Measurements from ENCODE around the gene PDZRN3. TPM values are rescaled to one million over a fixed set of nuclear protein-coding genes. Genes with fewer than 3 reads are reported as not detected.

The PDZRN3 gene
- total and polyA plus RNA-seq, 5 donors from 2014 or later = not detected

- H3K27me3 ChIP-seq (ENCODE audit: control insufficient read depth, insufficient read depth, low read length) = no peaks in the 10 kb centered on the region
- no peaks in the 10 kb centered on the region for H3K36me3 ChIP-seq (ENCODE audit: control insufficient read depth, insufficient read depth, low read length)
- no peaks in the 10 kb centered on the region for H3K4me1 ChIP-seq (ENCODE audit: control insufficient read depth, insufficient read depth, low read length, poor library complexity, severe bottlenecking)
- H3K9me3 ChIP-seq (ENCODE audit: control insufficient read depth in 2 of 2, low read length in 2 of 2) = no peaks in the 10 kb centered on the region
- DNase-seq (no peak), ATAC-seq (ENCODE audit: low read depth in 2 of 2) (no peak)
- Mint-ChIP-seq H3K27me3 (peaks cover 20% of the 10 kb centered on the region), H3K9me3 (no peaks in the 10 kb centered on the region), H3K4me1 (no peaks in the 10 kb centered on the region), H3K27ac (no peak overlapping the region), H3K4me3 (no peak overlapping the region), H3K36me3 (no peaks in the 10 kb centered on the region)
- H3K4me3 ChIP-seq (ENCODE audit: low read depth, low read length) = no peak overlapping the region
- H3K27ac ChIP-seq (ENCODE audit: insufficient read depth, low read length, poor library complexity, severe bottlenecking) = no peak overlapping the region
Measured at GRCh38 chr3:73503781-73504180, 121.0 kb downstream of the PDZRN3 start.

GRCh38 chr3:73502609-73503583 is 121.8 kb downstream of the PDZRN3 start:
- Histone ChIP-seq H3K4me3 (ENCODE audit: low read depth, low read length) (no peak overlapping the region), H3K27me3 (ENCODE audit: control insufficient read depth, insufficient read depth, low read length) (no peaks in the 10 kb centered on the region), H3K27ac (ENCODE audit: insufficient read depth, low read length, poor library complexity, severe bottlenecking) (no peak overlapping the region), H3K36me3 (ENCODE audit: control insufficient read depth, insufficient read depth, low read length) (no peaks in the 10 kb centered on the region), H3K9me3 (ENCODE audit: control insufficient read depth in 2 of 2, low read length in 2 of 2) (no peaks in the 10 kb centered on the region), H3K4me1 (ENCODE audit: control insufficient read depth, insufficient read depth, low read length, poor library complexity, severe bottlenecking) (no peaks in the 10 kb centered on the region)
- no peaks in the 10 kb centered on the region for H3K9me3 Mint-ChIP-seq
- H3K36me3 Mint-ChIP-seq = no peaks in the 10 kb centered on the region
- ATAC-seq (ENCODE audit: low read depth in 2 of 2) (no peak), DNase-seq (peak; percentile 3 to 57 (median 23))
- no peak overlapping the region for H3K27ac Mint-ChIP-seq
- H3K4me3 Mint-ChIP-seq = no peak overlapping the region
- peaks cover 23% of the 10 kb centered on the region for H3K27me3 Mint-ChIP-seq
- H3K4me1 Mint-ChIP-seq = no peaks in the 10 kb centered on the region

- Mint-ChIP-seq H3K4me3 (no peak overlapping the region), H3K27me3 (peaks cover 23% of the 10 kb centered on the region), H3K27ac (no peak overlapping the region), H3K36me3 (no peaks in the 10 kb centered on the region), H3K9me3 (no peaks in the 10 kb centered on the region), H3K4me1 (no peaks in the 10 kb centered on the region)
- no peaks in the 10 kb centered on the region for H3K9me3 ChIP-seq (ENCODE audit: control insufficient read depth in 2 of 2, low read length in 2 of 2)
- no peaks in the 10 kb centered on the region for H3K27me3 ChIP-seq (ENCODE audit: control insufficient read depth, insufficient read depth, low read length)
- H3K4me1 ChIP-seq (ENCODE audit: control insufficient read depth, insufficient read depth, low read length, poor library complexity, severe bottlenecking) = no peaks in the 10 kb centered on the region
- H3K27ac ChIP-seq (ENCODE audit: insufficient read depth, low read length, poor library complexity, severe bottlenecking) = no peak overlapping the region
- no peak overlapping the region for H3K4me3 ChIP-seq (ENCODE audit: low read depth, low read length)
- DNase-seq (no peak), ATAC-seq (ENCODE audit: low read depth in 2 of 2) (no peak)
- H3K36me3 ChIP-seq (ENCODE audit: control insufficient read depth, insufficient read depth, low read length) = no peaks in the 10 kb centered on the region
Measured at GRCh38 chr3:73500321-73500720, 124.4 kb downstream of the PDZRN3 start.

GRCh38 chr3:73499787-73500186 is 125.0 kb downstream of the PDZRN3 start:
- no peak overlapping the region for H3K4me3 ChIP-seq (ENCODE audit: low read depth, low read length)
- peaks cover 20% of the 10 kb centered on the region for H3K27me3 Mint-ChIP-seq
- H3K27ac Mint-ChIP-seq = no peak overlapping the region
- H3K36me3 Mint-ChIP-seq = no peaks in the 10 kb centered on the region
- H3K4me1 Mint-ChIP-seq = no peaks in the 10 kb centered on the region
- DNase-seq = no peak
- no peaks in the 10 kb centered on the region for H3K4me1 ChIP-seq (ENCODE audit: control insufficient read depth, insufficient read depth, low read length, poor library complexity, severe bottlenecking)
- no peaks in the 10 kb centered on the region for H3K9me3 Mint-ChIP-seq
- H3K9me3 ChIP-seq (ENCODE audit: control insufficient read depth in 2 of 2, low read length in 2 of 2) = no peaks in the 10 kb centered on the region
- no peak overlapping the region for H3K27ac ChIP-seq (ENCODE audit: insufficient read depth, low read length, poor library complexity, severe bottlenecking)
- no peak overlapping the region for H3K4me3 Mint-ChIP-seq
- H3K27me3 ChIP-seq (ENCODE audit: control insufficient read depth, insufficient read depth, low read length) = no peaks in the 10 kb centered on the region
- no peaks in the 10 kb centered on the region for H3K36me3 ChIP-seq (ENCODE audit: control insufficient read depth, insufficient read depth, low read length)
- ATAC-seq (ENCODE audit: low read depth in 2 of 2) = no peak

GRCh38 chr3:73498764-73499622 is 125.7 kb downstream of the PDZRN3 start:
- no peaks in the 10 kb centered on the region for H3K9me3 Mint-ChIP-seq
- DNase-seq = no peak
- H3K27me3 ChIP-seq (ENCODE audit: control insufficient read depth, insufficient read depth, low read length) = no peaks in the 10 kb centered on the region
- no peaks in the 10 kb centered on the region for H3K4me1 ChIP-seq (ENCODE audit: control insufficient read depth, insufficient read depth, low read length, poor library complexity, severe bottlenecking)
- no peak overlapping the region for H3K4me3 Mint-ChIP-seq
- no peaks in the 10 kb centered on the region for H3K9me3 ChIP-seq (ENCODE audit: control insufficient read depth in 2 of 2, low read length in 2 of 2)
- no peaks in the 10 kb centered on the region for H3K36me3 Mint-ChIP-seq
- H3K27ac ChIP-seq (ENCODE audit: insufficient read depth, low read length, poor library complexity, severe bottlenecking) = no peak overlapping the region
- no peaks in the 10 kb centered on the region for H3K4me1 Mint-ChIP-seq
- no peak overlapping the region for H3K27ac Mint-ChIP-seq
- ATAC-seq (ENCODE audit: low read depth in 2 of 2) = no peak
- H3K27me3 Mint-ChIP-seq = peaks cover 17% of the 10 kb centered on the region
- no peak overlapping the region for H3K4me3 ChIP-seq (ENCODE audit: low read depth, low read length)
- no peaks in the 10 kb centered on the region for H3K36me3 ChIP-seq (ENCODE audit: control insufficient read depth, insufficient read depth, low read length)

GRCh38 chr3:73497646-73498406 is 126.9 kb downstream of the PDZRN3 start:
- no peaks in the 10 kb centered on the region for H3K4me1 Mint-ChIP-seq
- DNase-seq = no peak
- Histone ChIP-seq H3K4me1 (ENCODE audit: control insufficient read depth, insufficient read depth, low read length, poor library complexity, severe bottlenecking) (no peaks in the 10 kb centered on the region), H3K9me3 (ENCODE audit: control insufficient read depth in 2 of 2, low read length in 2 of 2) (no peaks in the 10 kb centered on the region), H3K36me3 (ENCODE audit: control insufficient read depth, insufficient read depth, low read length) (no peaks in the 10 kb centered on the region), H3K27me3 (ENCODE audit: control insufficient read depth, insufficient read depth, low read length) (no peaks in the 10 kb centered on the region), H3K27ac (ENCODE audit: insufficient read depth, low read length, poor library complexity, severe bottlenecking) (no peak overlapping the region), H3K4me3 (ENCODE audit: low read depth, low read length) (no peak overlapping the region)
- no peak overlapping the region for H3K27ac Mint-ChIP-seq
- no peaks in the 10 kb centered on the region for H3K9me3 Mint-ChIP-seq
- no peaks in the 10 kb centered on the region for H3K36me3 Mint-ChIP-seq
- no peak overlapping the region for H3K4me3 Mint-ChIP-seq
- H3K27me3 Mint-ChIP-seq = peaks cover 17% of the 10 kb centered on the region
- ATAC-seq (ENCODE audit: low read depth in 2 of 2) = no peak

- no peaks in the 10 kb centered on the region for H3K36me3 ChIP-seq (ENCODE audit: control insufficient read depth, insufficient read depth, low read length)
- H3K27me3 Mint-ChIP-seq = peaks cover 8% of the 10 kb centered on the region
- no peak overlapping the region for H3K27ac Mint-ChIP-seq
- DNase-seq (no peak), ATAC-seq (ENCODE audit: low read depth in 2 of 2) (no peak)
- H3K36me3 Mint-ChIP-seq = no peaks in the 10 kb centered on the region
- no peak overlapping the region for H3K27ac ChIP-seq (ENCODE audit: insufficient read depth, low read length, poor library complexity, severe bottlenecking)
- no peaks in the 10 kb centered on the region for H3K9me3 ChIP-seq (ENCODE audit: control insufficient read depth in 2 of 2, low read length in 2 of 2)
- no peaks in the 10 kb centered on the region for H3K4me1 Mint-ChIP-seq
- no peaks in the 10 kb centered on the region for H3K9me3 Mint-ChIP-seq
- H3K4me3 ChIP-seq (ENCODE audit: low read depth, low read length) = no peak overlapping the region
- H3K4me3 Mint-ChIP-seq = no peak overlapping the region
- H3K4me1 ChIP-seq (ENCODE audit: control insufficient read depth, insufficient read depth, low read length, poor library complexity, severe bottlenecking) = no peaks in the 10 kb centered on the region
- H3K27me3 ChIP-seq (ENCODE audit: control insufficient read depth, insufficient read depth, low read length) = no peaks in the 10 kb centered on the region
Measured at GRCh38 chr3:73493543-73494308, 131.0 kb downstream of the PDZRN3 start.
